Activated T-helper 1 cell treated with anti-CD3 and anti-CD28 coated beads, Interleukin-12 subunit alpha, Interleukin-12 subunit beta, Interleukin-2, Interleukin-4 antibody, amounts not matched to agents 30 ng/mL and 10 ng/mL and 1 ng/mL, durations not matched to agents 14 hours and 24 hours and 36 hours (primary cell): Measurements from ENCODE around the gene NEIL3. TPM values are rescaled to one million over a fixed set of nuclear protein-coding genes. Genes with fewer than 3 reads are reported as not detected.

ENCODE experiments used
- DNase-seq: peaks from one replicate; pipeline ENCODE4 v3.0.0; 2021; ENCODE audit warnings: low spot score
- H3K27ac Mint-ChIP-seq: one replicate; pipeline ENCODE4 v1.8.0; 2021; ENCODE audit warnings: mild to moderate bottlenecking, mixed read lengths
- H3K27me3 Mint-ChIP-seq: one replicate; pipeline ENCODE4 v1.8.0; 2022; ENCODE audit warnings: mild to moderate bottlenecking, moderate library complexity, mixed read lengths; ENCODE audit not compliant: insufficient read depth
- H3K36me3 Mint-ChIP-seq: one replicate; pipeline ENCODE4 v1.8.0; 2021; ENCODE audit warnings: low read depth, mixed read lengths
- H3K4me1 Mint-ChIP-seq: one replicate; pipeline ENCODE4 v1.8.0; 2021; ENCODE audit warnings: low read depth, mixed read lengths
- H3K4me3 Mint-ChIP-seq: one replicate; pipeline ENCODE4 v1.8.0; 2021; ENCODE audit warnings: mild to moderate bottlenecking, moderate library complexity, mixed read lengths
- H3K9me3 Mint-ChIP-seq: one replicate; pipeline ENCODE4 v1.8.0; 2021; ENCODE audit warnings: mixed read lengths
- intact Hi-C: fragments of 100-400 bp; cut with micrococcal nuclease; formaldehyde crosslinking; loops from one replicate; pipeline ENCODE4 v1.15.1; 2024
- total RNA-seq: library from RNA; stranded (reverse); gene quantifications from 2 replicates; pipeline ENCODE4 v1.2.3, GENCODE V29; 2022

Gene NEIL3
- total RNA-seq, 1 donor from 2014 or later, result 13.6 TPM

GRCh38 chr4:177410566-177410965, 100.9 kb downstream of the NEIL3 start:
- no peaks in the 10 kb centered on the region for H3K4me1 Mint-ChIP-seq
- peaks cover 4% of the 10 kb centered on the region for H3K27me3 Mint-ChIP-seq
- no peaks in the 10 kb centered on the region for H3K36me3 Mint-ChIP-seq
- H3K27ac Mint-ChIP-seq, result no peak overlapping the region
- no peaks in the 10 kb centered on the region for H3K9me3 Mint-ChIP-seq
- no peak overlapping the region for H3K4me3 Mint-ChIP-seq
- intact Hi-C loops, result no loop called here
- DNase-seq, result no peak

- intact Hi-C loops, result no loop called here
- H3K4me3 Mint-ChIP-seq, result no peak overlapping the region
- peaks cover 2% of the 10 kb centered on the region for H3K27me3 Mint-ChIP-seq
- no peak overlapping the region for H3K27ac Mint-ChIP-seq
- no peaks in the 10 kb centered on the region for H3K9me3 Mint-ChIP-seq
- no peak for DNase-seq
- H3K4me1 Mint-ChIP-seq, result no peaks in the 10 kb centered on the region
- no peaks in the 10 kb centered on the region for H3K36me3 Mint-ChIP-seq
These were observed 102.3 kb downstream of the NEIL3 start for GRCh38 chr4:177411996-177412395.

Other genes with a start within 250 kb of the NEIL3 start
- 16.0 and 16.3 TPM in 2 replicates for gene AGA, start 132.6 kb downstream of the NEIL3 start, total RNA-seq